ENCODE data around the gene COX6B1.

The COX6B1 gene

DNA sequence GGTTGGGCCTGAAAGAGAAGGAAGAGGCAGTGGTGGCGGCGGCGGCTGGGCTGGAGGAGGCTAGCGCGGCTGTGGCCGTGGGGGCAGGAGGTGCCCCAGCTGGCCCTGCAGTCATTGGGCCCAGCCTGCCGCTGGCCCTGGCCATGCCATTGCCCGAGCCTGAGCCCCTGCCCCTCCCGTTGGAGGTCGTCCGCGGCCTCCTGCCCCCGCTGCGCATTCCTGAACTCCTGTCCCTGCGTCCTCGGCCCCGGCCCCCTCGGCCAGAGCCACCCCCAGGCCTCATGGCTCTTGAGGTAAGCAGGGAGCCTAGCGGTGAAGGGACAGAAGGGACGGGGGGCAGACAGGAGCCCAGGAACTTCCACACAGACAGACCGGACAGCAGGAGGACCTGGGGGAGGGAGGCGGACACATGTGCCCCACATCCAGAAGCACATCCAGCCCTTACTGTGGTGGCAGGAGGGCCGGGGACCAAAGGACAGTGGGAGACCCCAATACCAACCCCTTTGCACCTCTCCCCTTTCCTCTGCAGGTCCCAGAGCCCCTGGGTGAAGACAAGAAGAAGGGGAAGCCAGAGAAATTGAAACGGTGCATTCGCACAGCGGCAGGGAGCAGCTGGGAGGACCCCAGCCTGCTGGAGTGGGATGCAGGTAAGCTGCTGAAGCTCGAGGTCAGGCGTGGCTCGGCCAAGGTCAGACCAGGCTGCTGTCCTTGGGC, 14.2 kb upstream of the COX6B1 start:
- Histone ChIP-seq H3K4me1 (ENCODE audit: control insufficient read depth, insufficient read depth, low read length) (peaks cover 10% of the 10 kb centered on the region), H3K27ac (ENCODE audit: low read length) (no peak overlapping the region), H3K36me3 (ENCODE audit: control insufficient read depth in 2 of 2, insufficient read depth in 2 of 2, low read length in 2 of 2) (peaks cover 48 to 58% of the 10 kb centered on the region in 2 donors), H3K9ac (ENCODE audit: low read length in 2 of 2) (no peak overlapping the region), H3K4me3 (ENCODE audit: low read length in 2 of 2) (no peak overlapping the region), H3K9me3 (ENCODE audit: control insufficient read depth in 2 of 2, low read length in 2 of 2) (no peaks in the 10 kb centered on the region), H3K27me3 (ENCODE audit: control insufficient read depth in 1 of 2, insufficient read depth in 2 of 2, low read length in 2 of 2) (no peaks in the 10 kb centered on the region)

DNA sequence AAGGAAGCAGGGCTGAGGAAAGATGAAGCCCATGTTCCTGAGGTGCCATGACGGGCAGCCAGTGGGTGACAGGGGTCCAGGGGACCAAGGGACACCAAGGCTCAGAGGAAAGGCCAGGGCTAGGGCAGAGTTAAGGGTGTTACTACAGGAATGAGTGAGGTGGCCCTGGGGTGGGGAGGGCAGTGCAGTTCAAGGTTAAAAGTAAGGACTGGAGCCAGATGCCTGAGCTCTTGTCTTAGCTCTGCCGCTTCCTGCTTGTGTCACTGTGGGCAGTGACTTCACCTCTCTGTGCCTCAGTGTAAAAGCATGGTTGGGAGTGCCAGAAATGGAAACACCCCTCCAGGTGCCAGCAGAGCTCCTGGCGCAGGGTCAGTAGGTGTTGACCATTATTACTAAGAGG, 11.5 kb upstream of the COX6B1 start:
- H3K36me3 ChIP-seq (ENCODE audit: control insufficient read depth in 2 of 2, insufficient read depth in 2 of 2, low read length in 2 of 2): peaks cover 38 to 46% of the 10 kb centered on the region in 2 donors
- no peaks in the 10 kb centered on the region for H3K27me3 ChIP-seq (ENCODE audit: control insufficient read depth in 1 of 2, insufficient read depth in 2 of 2, low read length in 2 of 2)
- H3K27ac ChIP-seq (ENCODE audit: low read length): no peak overlapping the region
- H3K9ac ChIP-seq (ENCODE audit: low read length in 2 of 2): no peak overlapping the region
- H3K9me3 ChIP-seq (ENCODE audit: control insufficient read depth in 2 of 2, low read length in 2 of 2): no peaks in the 10 kb centered on the region
- no peak overlapping the region for H3K4me3 ChIP-seq (ENCODE audit: low read length in 2 of 2)
- H3K4me1 ChIP-seq (ENCODE audit: control insufficient read depth, insufficient read depth, low read length): no peaks in the 10 kb centered on the region

DNA sequence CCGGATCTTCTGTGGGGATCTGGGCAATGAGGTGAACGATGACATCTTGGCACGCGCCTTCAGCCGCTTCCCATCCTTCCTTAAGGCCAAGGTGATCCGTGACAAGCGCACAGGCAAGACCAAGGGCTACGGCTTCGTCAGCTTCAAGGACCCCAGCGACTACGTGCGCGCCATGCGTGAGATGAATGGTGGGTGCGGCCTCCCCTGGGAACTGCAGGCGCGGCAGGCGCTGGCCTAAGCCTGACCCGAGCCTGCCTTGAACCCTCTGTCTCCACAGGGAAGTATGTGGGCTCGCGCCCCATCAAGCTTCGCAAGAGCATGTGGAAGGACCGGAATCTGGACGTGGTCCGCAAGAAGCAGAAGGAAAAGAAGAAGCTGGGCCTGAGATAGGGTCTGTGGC, 11.0 kb upstream of the COX6B1 start:
- Histone ChIP-seq H3K9ac (ENCODE audit: low read length in 2 of 2) (no peak overlapping the region), H3K27me3 (ENCODE audit: control insufficient read depth in 1 of 2, insufficient read depth in 2 of 2, low read length in 2 of 2) (no peaks in the 10 kb centered on the region), H3K9me3 (ENCODE audit: control insufficient read depth in 2 of 2, low read length in 2 of 2) (no peaks in the 10 kb centered on the region), H3K27ac (ENCODE audit: low read length) (no peak overlapping the region), H3K4me1 (ENCODE audit: control insufficient read depth, insufficient read depth, low read length) (no peaks in the 10 kb centered on the region), H3K36me3 (ENCODE audit: control insufficient read depth in 2 of 2, insufficient read depth in 2 of 2, low read length in 2 of 2) (peaks cover 33 to 41% of the 10 kb centered on the region in 2 donors), H3K4me3 (ENCODE audit: low read length in 2 of 2) (no peak overlapping the region)

DNA sequence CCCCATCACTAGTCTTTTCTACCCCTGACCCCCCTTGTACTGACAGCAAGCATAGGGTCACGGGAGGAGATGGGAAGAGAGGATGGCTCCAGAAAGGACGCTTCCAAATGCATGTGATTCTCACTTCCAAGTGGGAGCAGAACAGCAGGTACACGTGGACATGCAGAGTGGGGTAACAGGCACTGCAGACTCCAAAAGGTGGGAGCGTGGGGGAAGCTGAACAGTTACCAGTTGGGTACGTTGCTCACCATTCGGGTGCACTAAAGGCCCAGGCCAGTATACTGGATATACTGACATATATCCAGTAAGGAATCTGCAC, 8.8 kb upstream of the COX6B1 start:
- Histone ChIP-seq H3K4me3 (ENCODE audit: low read length in 2 of 2) (no peak overlapping the region), H3K27ac (ENCODE audit: low read length) (no peak overlapping the region), H3K36me3 (ENCODE audit: control insufficient read depth in 2 of 2, insufficient read depth in 2 of 2, low read length in 2 of 2) (peaks cover 16 to 24% of the 10 kb centered on the region in 2 donors)

DNA sequence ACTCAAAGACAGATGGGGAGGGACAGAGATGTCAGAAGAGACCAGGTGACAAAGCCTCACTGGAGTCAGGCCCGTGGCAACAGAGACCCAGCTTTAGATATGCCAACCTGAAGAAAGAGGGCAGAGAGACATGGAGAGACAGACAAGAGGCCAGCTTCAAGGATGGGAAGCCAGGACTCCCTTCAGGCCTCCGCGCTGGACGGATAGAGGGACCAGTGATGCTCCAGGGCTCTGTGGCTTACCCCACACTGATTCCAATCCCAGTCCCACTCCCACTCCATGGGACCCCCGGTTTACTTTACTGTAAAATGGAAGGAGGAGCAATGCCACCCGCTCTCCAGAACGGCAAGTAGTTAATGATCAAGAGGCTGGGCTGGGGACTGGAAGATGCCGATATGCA, 8.3 kb upstream of the COX6B1 start:
- H3K4me1 ChIP-seq (ENCODE audit: control insufficient read depth, insufficient read depth, low read length): peaks cover 8% of the 10 kb centered on the region
- H3K9ac ChIP-seq (ENCODE audit: low read length in 2 of 2): no peak overlapping the region
- H3K9me3 ChIP-seq (ENCODE audit: control insufficient read depth in 2 of 2, low read length in 2 of 2): no peaks in the 10 kb centered on the region
- no peak overlapping the region for H3K4me3 ChIP-seq (ENCODE audit: low read length in 2 of 2)
- no peak overlapping the region for H3K27ac ChIP-seq (ENCODE audit: low read length)
- H3K36me3 ChIP-seq (ENCODE audit: control insufficient read depth in 2 of 2, insufficient read depth in 2 of 2, low read length in 2 of 2): peaks cover 15 to 19% of the 10 kb centered on the region in 2 donors
- H3K27me3 ChIP-seq (ENCODE audit: control insufficient read depth in 1 of 2, insufficient read depth in 2 of 2, low read length in 2 of 2): no peaks in the 10 kb centered on the region

More for the DNA sequence above, 8.8 kb upstream of the COX6B1 start:
- H3K27me3 ChIP-seq (ENCODE audit: control insufficient read depth in 1 of 2, insufficient read depth in 2 of 2, low read length in 2 of 2): no peaks in the 10 kb centered on the region
- peaks cover 4% of the 10 kb centered on the region for H3K4me1 ChIP-seq (ENCODE audit: control insufficient read depth, insufficient read depth, low read length)
- no peak overlapping the region for H3K9ac ChIP-seq (ENCODE audit: low read length in 2 of 2)
- H3K9me3 ChIP-seq (ENCODE audit: control insufficient read depth in 2 of 2, low read length in 2 of 2): no peaks in the 10 kb centered on the region

DNA sequence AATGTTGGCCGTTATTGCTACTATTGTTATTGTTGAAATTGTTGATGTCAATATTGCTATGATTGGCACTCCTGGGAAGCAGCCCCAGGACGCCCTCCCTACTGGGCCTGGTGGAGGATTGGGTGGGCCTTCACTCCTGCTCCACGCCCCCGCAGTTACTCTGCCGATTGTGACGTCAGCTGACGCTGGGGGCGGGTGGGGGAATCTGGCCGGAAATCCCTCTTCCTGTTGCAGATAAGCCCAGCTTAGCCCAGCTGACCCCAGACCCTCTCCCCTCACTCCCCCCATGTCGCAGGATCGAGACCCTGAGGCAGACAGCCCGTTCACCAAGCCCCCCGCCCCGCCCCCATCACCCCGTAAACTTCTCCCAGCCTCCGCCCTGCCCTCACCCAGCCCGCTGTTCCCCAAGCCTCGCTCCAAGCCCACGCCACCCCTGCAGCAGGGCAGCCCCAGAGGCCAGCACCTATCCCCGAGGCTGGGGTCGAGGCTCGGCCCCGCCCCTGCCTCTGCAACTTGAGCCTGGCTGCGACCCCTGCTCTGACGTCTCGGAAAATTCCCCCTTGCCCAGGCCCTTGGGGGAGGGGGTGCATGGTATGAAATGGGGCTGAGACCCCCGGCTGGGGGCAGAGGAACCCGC, 6.5 kb upstream of the COX6B1 start, which contains the start of gene ETV2:
ETV2 (plus strand) TSS at position 231 of the 637 bp plus-strand sequence. CDS start 716 bp downstream, outside the sequence.
- H3K27me3 ChIP-seq (ENCODE audit: control insufficient read depth in 1 of 2, insufficient read depth in 2 of 2, low read length in 2 of 2): no peaks in the 10 kb centered on the region
- no peaks in the 10 kb centered on the region for H3K9me3 ChIP-seq (ENCODE audit: control insufficient read depth in 2 of 2, low read length in 2 of 2)
- peak within 1 kb of the TSS in 1 of 2 donors; percentile 3 for H3K4me3 ChIP-seq (ENCODE audit: low read length in 2 of 2)
- H3K36me3 ChIP-seq (ENCODE audit: control insufficient read depth in 2 of 2, insufficient read depth in 2 of 2, low read length in 2 of 2): peaks cover 11% of the 10 kb centered on the region in 2 donors
- H3K27ac ChIP-seq (ENCODE audit: low read length): no peak within 1 kb of the TSS
- peaks cover 14% of the 10 kb centered on the region for H3K4me1 ChIP-seq (ENCODE audit: control insufficient read depth, insufficient read depth, low read length)
- no peak within 1 kb of the TSS for H3K9ac ChIP-seq (ENCODE audit: low read length in 2 of 2)

DNA sequence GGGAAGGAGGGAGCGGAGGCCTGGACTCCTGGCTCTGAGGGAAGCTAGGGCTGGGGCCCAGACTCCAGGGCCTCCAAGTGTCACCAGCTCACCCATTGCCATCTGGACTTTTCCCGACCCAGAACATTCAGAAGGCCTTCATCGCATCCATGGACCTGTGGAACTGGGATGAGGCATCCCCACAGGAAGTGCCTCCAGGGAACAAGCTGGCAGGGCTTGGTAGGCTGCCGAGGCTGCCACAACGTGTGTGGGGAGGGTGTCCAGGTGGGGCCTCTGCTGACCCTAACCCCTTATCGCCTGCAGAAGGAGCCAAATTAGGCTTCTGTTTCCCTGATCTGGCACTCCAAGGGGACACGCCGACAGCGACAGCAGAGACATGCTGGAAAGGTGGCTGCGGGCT, 5.8 kb upstream of the COX6B1 start:
- no peak overlapping the region for H3K4me3 ChIP-seq (ENCODE audit: low read length in 2 of 2)
- no peaks in the 10 kb centered on the region for H3K27me3 ChIP-seq (ENCODE audit: control insufficient read depth in 1 of 2, insufficient read depth in 2 of 2, low read length in 2 of 2)
- H3K27ac ChIP-seq (ENCODE audit: low read length): no peak overlapping the region
- no peaks in the 10 kb centered on the region for H3K9me3 ChIP-seq (ENCODE audit: control insufficient read depth in 2 of 2, low read length in 2 of 2)
- H3K36me3 ChIP-seq (ENCODE audit: control insufficient read depth in 2 of 2, insufficient read depth in 2 of 2, low read length in 2 of 2): peaks cover 4 to 6% of the 10 kb centered on the region in 2 donors
- no peak overlapping the region for H3K9ac ChIP-seq (ENCODE audit: low read length in 2 of 2)
- H3K4me1 ChIP-seq (ENCODE audit: control insufficient read depth, insufficient read depth, low read length): peaks cover 14% of the 10 kb centered on the region

DNA sequence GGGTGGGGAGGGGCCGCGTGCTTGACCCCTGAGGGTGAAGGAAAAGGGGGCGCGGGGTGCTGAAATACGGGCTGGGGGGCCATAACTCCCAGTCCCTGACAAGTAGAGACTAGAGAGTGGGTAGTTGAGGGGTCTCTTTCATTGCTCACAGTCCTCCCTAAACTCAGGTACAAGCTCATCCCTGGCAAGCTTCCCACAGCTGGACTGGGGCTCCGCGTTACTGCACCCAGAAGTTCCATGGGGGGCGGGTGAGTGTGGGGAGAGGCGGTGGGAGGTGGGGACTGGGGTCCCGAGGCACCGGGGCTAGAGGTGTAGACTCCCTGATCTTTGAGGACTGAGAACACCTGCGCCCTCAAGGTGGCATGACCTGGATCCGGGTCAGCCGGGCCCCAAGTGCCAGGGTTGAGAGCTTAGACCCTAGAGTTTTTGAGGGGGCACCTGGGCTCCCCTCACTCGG, 5.3 kb upstream of the COX6B1 start:
- peaks cover 17% of the 10 kb centered on the region for H3K4me1 ChIP-seq (ENCODE audit: control insufficient read depth, insufficient read depth, low read length)
- no peaks in the 10 kb centered on the region for H3K27me3 ChIP-seq (ENCODE audit: control insufficient read depth in 1 of 2, insufficient read depth in 2 of 2, low read length in 2 of 2)
- H3K36me3 ChIP-seq (ENCODE audit: control insufficient read depth in 2 of 2, insufficient read depth in 2 of 2, low read length in 2 of 2): peaks cover 0 to 3% of the 10 kb centered on the region in 2 donors
- H3K27ac ChIP-seq (ENCODE audit: low read length): no peak overlapping the region
- H3K4me3 ChIP-seq (ENCODE audit: low read length in 2 of 2): peak overlapping the region; percentile 79 to 81
- H3K9ac ChIP-seq (ENCODE audit: low read length in 2 of 2): peak overlapping the region; percentile 62 to 67
- H3K9me3 ChIP-seq (ENCODE audit: control insufficient read depth in 2 of 2, low read length in 2 of 2): no peaks in the 10 kb centered on the region

DNA sequence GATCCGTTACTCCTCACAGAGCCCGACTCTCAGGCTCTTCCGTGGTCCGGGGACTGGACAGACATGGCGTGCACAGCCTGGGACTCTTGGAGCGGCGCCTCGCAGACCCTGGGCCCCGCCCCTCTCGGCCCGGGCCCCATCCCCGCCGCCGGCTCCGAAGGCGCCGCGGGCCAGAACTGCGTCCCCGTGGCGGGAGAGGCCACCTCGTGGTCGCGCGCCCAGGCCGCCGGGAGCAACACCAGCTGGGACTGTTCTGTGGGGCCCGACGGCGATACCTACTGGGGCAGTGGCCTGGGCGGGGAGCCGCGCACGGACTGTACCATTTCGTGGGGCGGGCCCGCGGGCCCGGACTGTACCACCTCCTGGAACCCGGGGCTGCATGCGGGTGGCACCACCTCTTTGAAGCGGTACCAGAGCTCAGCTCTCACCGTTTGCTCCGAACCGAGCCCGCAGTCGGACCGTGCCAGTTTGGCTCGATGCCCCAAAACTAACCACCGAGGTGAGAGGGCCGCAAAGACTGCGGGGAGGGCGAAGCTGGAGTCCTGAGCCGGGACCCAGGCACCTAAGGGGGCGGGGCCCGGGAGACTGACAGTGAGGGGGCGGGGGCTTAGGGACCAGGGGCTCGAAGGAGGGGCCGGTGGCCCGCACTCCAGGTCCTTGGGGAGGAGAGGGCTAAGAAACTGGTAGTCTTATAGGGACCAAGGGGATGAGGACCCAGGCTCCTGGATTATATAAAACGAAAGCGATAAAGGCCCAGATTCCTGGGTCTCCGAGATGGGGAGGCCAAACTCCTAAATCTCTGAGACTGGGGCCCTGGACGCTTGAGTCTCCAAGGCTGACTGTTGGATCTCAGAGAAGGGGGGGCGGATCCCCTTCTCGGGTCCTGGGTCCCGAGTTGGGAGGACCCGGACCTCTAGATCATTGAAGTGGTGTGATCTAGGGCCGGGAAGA, 4.6 kb upstream of the COX6B1 start:
- H3K4me1 ChIP-seq (ENCODE audit: control insufficient read depth, insufficient read depth, low read length): peaks cover 20% of the 10 kb centered on the region
- peak overlapping the region; percentile 79 to 81 for H3K4me3 ChIP-seq (ENCODE audit: low read length in 2 of 2)
- no peaks in the 10 kb centered on the region for H3K36me3 ChIP-seq (ENCODE audit: control insufficient read depth in 2 of 2, insufficient read depth in 2 of 2, low read length in 2 of 2)
- H3K27ac ChIP-seq (ENCODE audit: low read length): peak overlapping the region; percentile 80
- H3K9me3 ChIP-seq (ENCODE audit: control insufficient read depth in 2 of 2, low read length in 2 of 2): no peaks in the 10 kb centered on the region
- H3K9ac ChIP-seq (ENCODE audit: low read length in 2 of 2): peak overlapping the region; percentile 67 to 71
- H3K27me3 ChIP-seq (ENCODE audit: control insufficient read depth in 1 of 2, insufficient read depth in 2 of 2, low read length in 2 of 2): no peaks in the 10 kb centered on the region

DNA sequence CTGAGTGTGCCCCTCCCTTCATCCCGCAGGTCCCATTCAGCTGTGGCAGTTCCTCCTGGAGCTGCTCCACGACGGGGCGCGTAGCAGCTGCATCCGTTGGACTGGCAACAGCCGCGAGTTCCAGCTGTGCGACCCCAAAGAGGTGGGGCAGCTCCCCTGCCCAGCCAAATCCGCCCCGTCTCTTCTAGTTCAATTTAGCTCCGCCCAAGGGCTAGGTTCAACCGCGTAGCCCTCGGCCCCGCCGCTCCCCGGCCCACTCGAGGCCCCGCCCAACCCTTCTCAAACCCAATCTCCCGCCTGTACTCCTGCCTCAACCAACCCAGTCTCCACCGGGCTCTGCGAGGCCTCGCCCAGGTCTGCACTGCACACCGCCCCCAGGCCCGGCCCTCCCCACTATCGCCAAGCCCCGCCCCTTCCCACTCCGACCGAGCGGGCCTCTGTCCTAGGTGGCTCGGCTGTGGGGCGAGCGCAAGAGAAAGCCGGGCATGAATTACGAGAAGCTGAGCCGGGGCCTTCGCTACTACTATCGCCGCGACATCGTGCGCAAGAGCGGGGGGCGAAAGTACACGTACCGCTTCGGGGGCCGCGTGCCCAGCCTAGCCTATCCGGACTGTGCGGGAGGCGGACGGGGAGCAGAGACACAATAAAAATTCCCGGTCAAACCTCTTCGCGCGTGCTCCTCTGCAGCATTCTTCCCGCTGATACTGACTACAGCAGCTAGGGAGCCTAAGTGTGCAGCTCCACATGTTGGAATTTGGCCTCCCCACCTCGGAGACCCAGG, 3.7 kb upstream of the COX6B1 start:
- H3K4me1 ChIP-seq (ENCODE audit: control insufficient read depth, insufficient read depth, low read length): peaks cover 29% of the 10 kb centered on the region
- no peaks in the 10 kb centered on the region for H3K9me3 ChIP-seq (ENCODE audit: control insufficient read depth in 2 of 2, low read length in 2 of 2)
- H3K9ac ChIP-seq (ENCODE audit: low read length in 2 of 2): peak overlapping the region; percentile 67 to 71
- no peaks in the 10 kb centered on the region for H3K36me3 ChIP-seq (ENCODE audit: control insufficient read depth in 2 of 2, insufficient read depth in 2 of 2, low read length in 2 of 2)
- H3K27ac ChIP-seq (ENCODE audit: low read length): peak overlapping the region; percentile 80
- H3K4me3 ChIP-seq (ENCODE audit: low read length in 2 of 2): peak overlapping the region; percentile 79 to 81
- H3K27me3 ChIP-seq (ENCODE audit: control insufficient read depth in 1 of 2, insufficient read depth in 2 of 2, low read length in 2 of 2): no peaks in the 10 kb centered on the region
